T-helper 1 cell (primary cell): ENCODE data around the gene MAL.
A peak's percentile ranks its signal among the peaks of the same experiment; 100 is the strongest.

ENCODE experiments used
- DNase-seq, 5 donors: peaks; one replicate each; pipeline ENCODE4 v3.0.0-alpha.2; 2012 to 2020

Gene MAL

DNA sequence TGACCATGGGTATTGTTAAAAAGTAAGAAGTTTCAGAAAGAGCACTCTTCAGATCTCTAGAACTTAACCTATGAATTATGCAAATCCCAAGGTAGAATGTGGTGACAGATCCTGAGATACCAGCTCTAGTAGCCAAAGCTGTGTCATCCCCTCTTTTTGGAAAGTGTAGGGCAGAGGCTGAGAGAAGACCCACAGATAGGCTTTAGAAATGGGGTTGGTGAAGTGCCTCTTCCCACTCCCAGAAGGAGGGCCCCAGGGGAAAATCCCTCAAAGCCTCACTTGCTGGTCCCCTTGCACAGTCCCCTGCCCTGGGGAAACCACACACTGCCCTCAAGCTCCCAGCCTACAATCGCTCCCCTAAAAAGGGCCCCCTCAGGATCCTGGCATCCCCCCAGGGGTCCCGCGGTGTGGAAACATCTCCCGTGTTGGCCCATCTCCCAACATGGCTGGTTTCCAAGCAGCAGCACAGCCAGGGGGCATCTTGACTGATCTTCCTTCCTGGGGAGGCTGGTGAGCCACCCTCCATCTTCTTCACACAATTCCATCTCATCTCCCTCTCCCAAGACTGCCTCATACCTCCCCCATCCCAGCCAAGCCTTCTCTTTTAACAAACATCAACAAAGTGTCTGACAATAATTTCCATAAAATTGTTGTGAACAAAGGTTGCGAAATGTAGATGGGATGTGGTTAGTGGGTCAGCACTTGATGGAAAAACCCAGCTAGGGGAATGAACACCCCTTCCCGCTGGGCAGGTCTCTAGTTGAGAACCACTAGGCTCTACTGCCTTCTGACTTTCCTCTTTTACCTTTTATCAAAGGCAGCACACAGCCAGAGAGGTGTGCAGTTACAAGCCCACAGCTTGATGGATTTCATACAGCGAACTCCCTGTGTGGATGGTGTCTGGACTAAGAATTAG, 25.1 kb downstream of the MAL start:
- no peak for DNase-seq

GRCh38 chr2:95051626-95052025, 26.1 kb downstream of the MAL start:
- no peak for DNase-seq

DNA sequence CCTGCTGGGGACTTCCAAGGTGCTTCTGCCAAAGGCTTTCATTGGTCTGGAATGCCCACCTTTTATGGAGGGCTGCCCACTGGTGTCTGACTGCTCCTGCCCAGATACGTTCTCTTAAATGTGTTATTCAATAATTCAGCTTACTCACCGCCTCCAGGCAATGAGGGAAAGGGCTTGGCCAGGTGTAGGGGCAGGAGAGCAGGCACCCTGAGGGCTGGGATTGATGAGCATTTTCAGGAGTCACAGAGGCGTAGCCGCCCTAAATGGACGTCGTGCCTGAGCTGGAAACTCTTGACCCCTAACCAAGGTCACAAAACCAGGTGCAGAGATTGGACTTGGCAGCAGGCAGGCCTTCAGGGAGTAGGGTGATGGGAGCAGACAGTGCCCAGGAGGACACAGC, 26.8 kb downstream of the MAL start:
- no peak for DNase-seq

DNA sequence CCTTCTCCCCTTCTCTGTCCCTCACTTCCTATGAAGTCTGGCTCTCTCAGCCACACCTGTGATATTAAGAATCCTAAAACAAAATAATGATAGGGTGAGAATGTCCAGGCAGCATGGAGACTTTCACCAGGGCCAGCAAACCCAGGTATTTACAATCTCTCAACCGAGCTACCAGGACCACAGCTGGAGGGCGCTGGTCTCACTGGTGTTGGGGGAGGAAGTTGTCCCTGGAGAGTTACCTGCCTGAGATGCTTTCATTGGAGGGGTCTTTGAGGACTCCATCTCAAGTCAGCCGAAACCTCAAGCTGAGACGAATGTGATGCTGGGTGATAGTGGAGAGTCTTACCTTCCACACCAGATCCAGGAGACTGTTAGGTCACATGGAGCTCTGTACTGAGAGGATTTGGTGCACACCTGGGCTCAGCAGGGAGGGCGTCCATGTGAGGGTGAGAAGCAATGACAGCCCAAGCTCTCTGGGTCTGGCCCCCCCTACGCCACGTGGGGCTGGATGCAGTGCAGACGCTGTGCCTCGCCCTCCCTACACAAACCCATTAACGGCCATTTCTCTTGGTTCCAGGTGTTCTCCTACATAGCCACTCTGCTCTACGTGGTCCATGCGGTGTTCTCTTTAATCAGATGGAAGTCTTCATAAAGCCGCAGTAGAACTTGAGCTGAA, 27.4 kb downstream of the MAL start:
- no peak for DNase-seq

GRCh38 chr2:95053543-95053942, 28.0 kb downstream of the MAL start:
- DNase-seq = no peak

DNA sequence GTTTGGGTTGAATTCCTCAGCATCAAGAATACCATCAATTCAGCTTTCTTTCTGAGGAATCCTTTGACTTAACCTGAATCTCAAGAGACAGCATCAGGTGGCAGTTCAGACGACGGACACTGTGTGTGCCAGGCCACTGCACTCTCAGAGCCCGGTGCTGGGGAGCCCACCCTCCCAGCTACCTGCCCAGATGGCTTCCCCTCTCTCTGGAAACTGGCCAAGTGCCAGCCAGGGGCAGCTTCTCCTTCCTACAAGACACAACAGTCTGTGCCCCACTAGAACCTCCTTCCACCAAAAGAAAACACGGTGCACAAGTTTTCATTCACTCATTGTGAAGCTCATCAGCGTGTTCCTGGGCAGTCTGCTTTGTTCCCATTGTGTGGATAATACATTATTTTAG, 28.5 kb downstream of the MAL start:
- no peak for DNase-seq

DNA sequence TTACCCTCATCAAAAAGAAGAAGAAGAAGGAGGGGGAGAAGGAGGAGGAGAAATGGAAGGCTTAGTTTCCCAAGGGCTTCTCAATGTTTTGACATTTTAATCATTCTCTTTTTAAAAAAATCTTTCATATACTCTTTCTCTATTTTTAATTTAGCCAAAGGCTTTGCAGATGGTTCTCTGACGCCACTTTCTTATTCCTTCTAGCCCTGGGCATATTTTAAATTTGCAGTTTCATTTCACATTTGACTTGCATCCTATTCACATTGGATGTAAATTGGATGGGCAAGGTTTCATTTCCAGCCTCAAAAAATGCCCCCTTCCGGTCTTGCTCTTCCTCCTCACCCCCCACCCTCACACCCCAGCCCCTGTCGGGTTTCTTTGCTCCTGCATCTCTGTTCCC, 29.8 kb downstream of the MAL start:
- no peak for DNase-seq

GRCh38 chr2:95056044-95056443, 30.5 kb downstream of the MAL start:
- DNase-seq = no peak

DNA sequence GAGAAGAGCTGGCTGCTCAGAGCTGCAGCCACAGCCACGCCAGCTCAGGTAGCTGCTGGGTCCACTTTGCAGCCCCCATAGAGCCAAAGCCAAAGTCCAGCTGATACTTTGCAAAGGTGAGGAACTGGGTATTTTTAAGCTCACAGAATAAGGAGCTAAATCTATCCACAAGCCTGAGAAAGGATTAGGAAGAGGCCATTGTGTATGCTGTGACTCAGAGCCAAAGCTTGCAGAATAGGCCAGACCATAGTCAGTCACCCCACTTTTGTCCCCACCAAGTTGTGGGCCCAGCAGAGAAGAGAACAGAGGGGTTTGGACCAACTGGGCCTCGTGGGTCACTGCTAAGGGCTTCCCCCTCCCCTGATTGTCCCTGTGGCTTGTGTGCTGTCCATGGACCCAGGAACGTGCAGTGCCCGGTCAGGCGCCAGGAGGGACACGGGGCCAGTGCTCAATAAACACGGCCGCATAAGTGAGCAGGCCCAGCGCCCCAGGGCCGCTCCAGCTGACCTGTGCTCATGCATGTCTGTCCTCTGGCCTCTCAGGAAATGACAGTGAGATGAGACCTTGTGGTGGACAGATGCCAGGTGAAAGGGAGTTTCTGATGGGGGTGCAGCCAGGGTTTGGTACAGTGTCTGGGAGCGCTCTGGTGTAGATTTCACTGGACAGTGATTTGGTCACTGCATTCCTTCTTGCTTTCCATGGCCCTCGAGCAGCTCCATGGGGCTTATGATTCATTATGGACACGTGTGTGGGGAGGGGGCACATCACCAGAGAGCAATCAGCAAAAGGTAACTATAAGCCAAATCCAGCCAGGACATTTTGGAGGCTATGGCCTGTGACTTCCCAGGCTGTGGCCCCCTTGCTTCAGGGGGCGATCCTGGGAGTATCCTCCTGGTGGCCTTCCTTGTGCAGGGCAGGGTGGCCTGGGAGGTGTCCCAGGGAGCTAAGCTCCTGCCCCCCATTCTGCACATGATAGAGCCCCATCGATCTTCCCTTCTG, 31.3 kb downstream of the MAL start:
- DNase-seq = no peak

GRCh38 chr2:95057535-95058370, 32.2 kb downstream of the MAL start:
- DNase-seq = no peak

DNA sequence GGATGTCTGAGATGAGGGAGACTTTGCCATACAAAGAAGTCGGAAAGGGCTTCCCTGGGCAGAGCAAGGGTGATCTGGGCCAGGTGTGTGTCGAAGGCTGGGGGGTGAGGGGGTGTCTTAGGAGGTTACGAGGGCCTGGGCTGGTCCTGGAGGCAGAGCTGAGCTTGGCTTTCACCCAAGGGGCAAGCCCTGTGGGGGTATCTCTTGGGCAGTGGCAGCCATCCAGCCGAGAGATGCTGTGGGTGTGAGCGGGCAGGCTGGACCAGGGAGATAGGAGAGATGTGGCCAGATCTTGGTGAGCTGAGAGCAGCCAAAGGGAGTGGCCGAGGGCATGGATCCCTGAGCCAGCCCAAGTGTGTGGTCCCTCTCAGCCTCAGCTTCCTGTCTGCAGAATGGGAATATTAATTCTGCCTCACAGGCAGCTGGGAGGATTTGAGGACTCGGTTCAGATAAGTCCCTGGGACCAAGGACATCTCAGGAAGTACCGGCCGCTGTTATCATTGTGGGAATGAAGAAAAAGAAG, 33.0 kb downstream of the MAL start:
- no peak for DNase-seq

- DNase-seq = no peak
Observed at GRCh38 chr2:95058989-95059641, 33.6 kb downstream of the MAL start.

DNA sequence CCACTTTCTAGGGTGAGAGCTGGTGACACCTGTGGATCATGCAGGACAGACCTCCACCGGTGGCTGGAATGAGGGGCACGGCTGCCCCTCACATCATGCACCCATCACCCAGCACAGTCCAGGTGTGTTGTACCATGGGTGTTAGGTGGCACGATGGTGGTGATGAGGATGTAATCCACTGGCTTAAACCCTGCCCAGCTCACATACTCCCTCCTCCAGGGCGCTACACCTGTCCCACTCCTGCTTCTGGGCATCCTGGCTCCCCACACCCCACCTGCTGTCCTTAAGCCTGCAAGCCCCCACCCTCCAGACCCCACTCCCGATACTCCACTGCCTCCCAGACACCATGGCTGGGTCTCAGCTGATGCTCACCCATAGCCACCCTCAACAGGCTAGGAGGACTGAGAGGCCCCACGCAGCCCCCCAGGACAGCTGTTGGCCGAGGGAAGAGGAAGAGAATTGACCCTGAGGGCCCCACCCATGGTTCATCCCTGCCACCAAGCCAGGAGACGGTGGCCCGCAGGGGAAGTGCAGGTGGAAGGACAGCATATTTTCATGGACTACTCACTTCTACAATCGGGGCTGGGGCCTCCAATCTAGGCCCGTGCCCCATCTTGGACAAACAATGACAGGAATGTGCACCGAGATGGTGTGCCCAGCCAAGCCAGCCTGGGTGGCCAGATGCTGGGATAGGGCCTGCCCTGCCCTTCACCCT, 34.3 kb downstream of the MAL start:
- no peak for DNase-seq

DNA sequence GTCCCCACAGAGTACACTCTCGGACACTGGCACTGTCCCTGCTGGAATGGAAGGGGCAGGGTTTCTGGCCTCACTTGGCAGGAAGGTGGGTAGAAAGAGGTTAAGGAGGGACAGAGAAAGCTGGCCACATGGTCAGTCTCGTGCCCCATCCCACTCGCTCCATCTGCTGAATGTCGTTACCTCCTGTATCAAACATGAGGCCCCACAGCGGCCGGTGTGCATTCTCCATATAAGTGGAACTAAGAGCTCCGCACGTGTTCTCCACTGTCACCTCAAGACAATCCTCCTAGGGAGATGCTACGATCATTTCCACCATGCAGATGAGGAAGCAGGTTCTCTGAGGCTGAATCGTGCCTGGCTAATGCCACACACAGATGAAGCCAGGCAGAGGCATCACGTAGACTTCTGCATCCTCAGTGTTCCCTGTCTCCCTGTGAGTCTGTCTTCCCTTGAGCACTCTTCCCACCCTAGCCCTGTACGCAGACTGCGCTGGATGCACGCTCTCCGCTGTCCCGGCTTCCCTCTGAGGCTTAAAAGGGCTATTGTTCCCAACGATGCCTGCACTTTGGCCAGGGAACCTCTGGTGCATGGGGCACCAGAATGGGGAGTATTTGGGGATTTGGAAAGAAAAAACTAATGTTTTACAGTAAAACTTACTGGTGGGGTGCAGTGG, 35.1 kb downstream of the MAL start:
- no peak for DNase-seq

- DNase-seq = no peak
Observed at GRCh38 chr2:95061119-95061512, 35.6 kb downstream of the MAL start.

GRCh38 chr2:95061601-95062183, 36.2 kb downstream of the MAL start:
- DNase-seq = peak in 1 of 5 donors; percentile 71

DNA sequence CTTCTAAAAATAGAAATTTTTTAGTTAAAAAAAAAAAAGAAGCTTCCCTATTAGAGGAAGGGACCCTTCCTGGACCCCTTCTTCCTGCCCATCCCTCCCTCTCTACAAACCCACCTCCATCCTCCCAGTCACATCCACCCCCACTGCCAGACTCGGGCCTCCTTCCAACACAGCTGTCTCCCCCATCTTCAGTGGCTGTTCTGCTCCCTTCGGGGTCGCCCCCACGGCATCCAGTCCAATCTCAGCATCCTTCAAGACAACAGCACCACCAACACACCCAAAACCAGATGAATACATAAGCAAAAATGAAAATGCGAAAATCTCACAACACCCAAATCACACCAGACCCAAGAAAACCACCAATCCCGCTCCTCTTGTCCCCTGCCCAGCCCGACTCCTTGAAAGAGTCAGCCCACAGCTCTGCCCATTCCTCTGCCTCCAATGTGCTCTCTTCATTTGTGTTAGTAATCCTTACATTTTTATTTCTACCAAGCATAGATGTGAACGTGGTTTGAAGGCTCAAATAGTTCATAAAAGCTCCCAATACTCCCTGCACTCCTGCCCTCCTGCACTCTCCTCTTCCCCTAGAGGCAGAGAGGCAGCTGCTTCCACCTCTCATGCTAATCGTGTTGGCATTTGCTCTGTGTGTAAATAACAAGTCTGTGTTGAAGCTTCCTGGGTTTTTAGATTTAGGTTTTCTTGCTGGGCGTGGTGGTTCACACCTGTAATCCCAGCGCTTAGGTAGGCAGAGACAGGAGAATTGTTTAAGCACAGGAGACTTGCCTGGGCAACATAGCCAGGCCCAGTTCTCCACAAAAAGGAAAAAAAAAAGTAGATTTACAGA, 37.0 kb downstream of the MAL start:
- no peak for DNase-seq
